A673 (cell line): Measurements from ENCODE around the gene ZNF286A. TPM values are rescaled to one million over a fixed set of nuclear protein-coding genes. Genes with fewer than 3 reads are reported as not detected.
"Not testable (repeated sequence)": the region's sequence is repeated elsewhere in the genome, so short reads cannot be mapped to it uniquely, and the experiment has no call there.

Experiments used
- BruUV-seq: library from RNA; stranded (reverse); fragments of 400-500 nt; replicated peaks from 2 replicates; lab custom pipeline; 2021; lab: Mats Ljungman, UMichigan
- CTCF ChIA-PET: fragments of 300-600 bp; sonication (Branson Sonifier 250); formaldehyde crosslinking; loops from one replicate; lab custom pipeline; 2022; ENCODE audit warnings: antibody characterized with exemption; lab: Charles Lee
- POLR2A ChIA-PET: fragments of 300-600 bp; sonication (Branson Sonifier 250); formaldehyde crosslinking; loops from one replicate; lab custom pipeline; 2022; ENCODE audit warnings: antibody characterized with exemption; ENCODE audit not compliant: low non-redundant PET; lab: Charles Lee
- DNase-seq: peaks from one replicate; pipeline ENCODE4 v3.0.0-alpha.2; 2015; ENCODE audit warnings: low spot score
- H3K27ac ChIP-seq: fragments of 200-600 bp; sonication (generic); 2 replicates; pipeline ENCODE4 v1.5.1; 2016; ENCODE audit warnings: mixed run types, low read depth, mild to moderate bottlenecking, mixed read lengths, antibody characterized with exemption, low read length; ENCODE audit not compliant: poor library complexity, severe bottlenecking
- H3K27me3 ChIP-seq: fragments of 200-600 bp; sonication (generic); replicated peaks from 2 replicates; pipeline ENCODE4 v1.6.1; 2017; ENCODE audit warnings: mixed run types, low read depth, mild to moderate bottlenecking, mixed read lengths, antibody characterized with exemption, low read length; ENCODE audit not compliant: insufficient read depth, poor library complexity
- H3K36me3 ChIP-seq: fragments of 200-600 bp; sonication (generic); 2 replicates; pipeline ENCODE4 v1.6.1; 2016; ENCODE audit warnings: mixed run types, mild to moderate bottlenecking, mixed read lengths, antibody characterized with exemption, low read length; ENCODE audit not compliant: insufficient read depth, poor library complexity, severe bottlenecking
- H3K4me1 ChIP-seq: fragments of 200-600 bp; sonication (generic); 2 replicates; pipeline ENCODE4 v1.6.1; 2017; ENCODE audit warnings: mixed run types, mild to moderate bottlenecking, mixed read lengths, antibody characterized with exemption, low read length; ENCODE audit not compliant: insufficient read depth, poor library complexity, severe bottlenecking
- H3K4me3 ChIP-seq: fragments of 200-600 bp; sonication (generic); 2 replicates; pipeline ENCODE4 v1.5.1; 2016; ENCODE audit warnings: low read depth, mixed run types, mild to moderate bottlenecking, mixed read lengths, low read length; ENCODE audit not compliant: poor library complexity, severe bottlenecking
- H3K9me3 ChIP-seq: fragments of 200-600 bp; sonication (generic); 2 replicates; pipeline ENCODE4 v1.6.1; 2016; ENCODE audit warnings: mixed run types, low read depth, mild to moderate bottlenecking, mixed read lengths, antibody characterized with exemption, low read length; ENCODE audit not compliant: poor library complexity, severe bottlenecking
- CTCF ChIP-seq: fragments of 300-800, 200-600 bp; sonication (generic); conservative IDR thresholded peaks from 2 replicates; pipeline ENCODE4 v1.5.1; 2017; ENCODE audit warnings: low read depth, mild to moderate bottlenecking, antibody characterized with exemption, low read length, moderate library complexity, mixed read lengths
- EZH2 ChIP-seq: fragments of 200-600 bp; sonication (generic); IDR thresholded peaks from 2 replicates; pipeline ENCODE4 v1.6.1; 2017; ENCODE audit warnings: borderline replicate concordance, low read depth, mild to moderate bottlenecking, mixed read lengths, antibody characterized with exemption, low read length; ENCODE audit not compliant: poor library complexity, severe bottlenecking
- intact Hi-C: fragments of 100-400 bp; cut with micrococcal nuclease; formaldehyde crosslinking; loops from one replicate; pipeline ENCODE4 v1.10.0; 2022; ENCODE audit not compliant: unreplicated experiment
- total RNA-seq: library from RNA; stranded (reverse); gene quantifications from 2 replicates; pipeline ENCODE4 v1.2.3, GENCODE V29; 2021

Gene ZNF286A
- total RNA-seq, 1 experiment from 2014 or later = 82.0 TPM

- POLR2A ChIA-PET = no interaction called here
- no peak overlapping the region for H3K27ac ChIP-seq
- H3K27me3 ChIP-seq = no peaks in the 10 kb centered on the region
- DNase-seq = no peak
- TF ChIP-seq CTCF = no peak
- TF ChIP-seq EZH2 = no peak
- H3K4me1 ChIP-seq = no peaks in the 10 kb centered on the region
- no peaks in the 10 kb centered on the region for H3K9me3 ChIP-seq
- no TSS peak for BruUV-seq
- CTCF ChIA-PET = no interaction called here
- intact Hi-C loops = no loop called here
- H3K36me3 ChIP-seq = no peaks in the 10 kb centered on the region
- no peak overlapping the region for H3K4me3 ChIP-seq
Observed at GRCh38 chr17:15663176-15663575, 36.4 kb upstream of the ZNF286A start.

- no peaks in the 10 kb centered on the region for H3K4me1 ChIP-seq
- TF ChIP-seq EZH2 (no peak), CTCF (no peak)
- CTCF ChIA-PET = no interaction called here
- no peaks in the 10 kb centered on the region for H3K9me3 ChIP-seq
- DNase-seq = no peak
- intact Hi-C loops = no loop called here
- POLR2A ChIA-PET = no interaction called here
- no peaks in the 10 kb centered on the region for H3K36me3 ChIP-seq
- no peak overlapping the region for H3K27ac ChIP-seq
- H3K27me3 ChIP-seq = no peaks in the 10 kb centered on the region
- no TSS peak for BruUV-seq
- no peak overlapping the region for H3K4me3 ChIP-seq
Observed at GRCh38 chr17:15663691-15664090, 35.9 kb upstream of the ZNF286A start.

- H3K36me3 ChIP-seq, H3K4me3 ChIP-seq, CTCF ChIA-PET, H3K27ac ChIP-seq, BruUV-seq, H3K27me3 ChIP-seq, DNase-seq, intact Hi-C loops, H3K4me1 ChIP-seq, POLR2A ChIA-PET, H3K9me3 ChIP-seq: not testable (repeated sequence)
Observed at GRCh38 chr17:15669526-15669925, 30.0 kb upstream of the ZNF286A start.

- H3K9me3 ChIP-seq, CTCF ChIA-PET, intact Hi-C loops, H3K4me3 ChIP-seq, BruUV-seq, DNase-seq, H3K36me3 ChIP-seq, H3K4me1 ChIP-seq, H3K27me3 ChIP-seq, POLR2A ChIA-PET, H3K27ac ChIP-seq: not testable (repeated sequence)
Observed at GRCh38 chr17:15674640-15675039, 24.9 kb upstream of the ZNF286A start.

GRCh38 chr17:15675991-15676390 is 23.6 kb upstream of the ZNF286A start:
- POLR2A ChIA-PET, DNase-seq, CTCF ChIA-PET: not testable (repeated sequence)

GRCh38 chr17:15683135-15683534 is 16.4 kb upstream of the ZNF286A start:
- BruUV-seq, H3K27ac ChIP-seq, H3K36me3 ChIP-seq, intact Hi-C loops, H3K9me3 ChIP-seq, CTCF ChIA-PET, H3K4me1 ChIP-seq, DNase-seq, H3K27me3 ChIP-seq, POLR2A ChIA-PET: not testable (repeated sequence)
- peak overlapping the region; percentile 59 for H3K4me3 ChIP-seq

More at GRCh38 chr17:15675991-15676390, 23.6 kb upstream of the ZNF286A start:
- H3K4me3 ChIP-seq, H3K36me3 ChIP-seq, H3K27me3 ChIP-seq, BruUV-seq, intact Hi-C loops, H3K9me3 ChIP-seq, H3K27ac ChIP-seq, H3K4me1 ChIP-seq: not testable (repeated sequence)
